NOMO-1 treated with DMSO at 0.1 percent for 48 hours (cell line): ENCODE results near the gene CRIP3.
"Not testable (repeated sequence)": the region's sequence is repeated elsewhere in the genome, so short reads cannot be mapped to it uniquely, and the experiment has no call there.

ENCODE experiments used
- DNase-seq: peaks from one replicate; lab custom pipeline; 2025; ENCODE audit not compliant: unreplicated experiment; lab: John Stamatoyannopoulos, UW

CRIP3 gene

GRCh38 chr6:43308101-43308989 is at the start of gene CRIP3:
Gene CRIP3, minus strand, starts transcription at chr6:43308826. Its CDS starts 34 bp downstream, at chr6:43308792.
- DNase-seq: no peak

- peak; percentile 8 for DNase-seq
These were observed 47.4 kb upstream of the CRIP3 start for GRCh38 chr6:43355862-43356590.

- not testable (repeated sequence) for DNase-seq
These were observed 43.3 kb upstream of the CRIP3 start for GRCh38 chr6:43351951-43352350.

GRCh38 chr6:43347444-43347843 is 38.8 kb upstream of the CRIP3 start:
- no peak for DNase-seq

GRCh38 chr6:43347021-43347420 is 38.4 kb upstream of the CRIP3 start:
- no peak for DNase-seq

GRCh38 chr6:43346243-43346642 is 37.6 kb upstream of the CRIP3 start:
- not testable (repeated sequence) for DNase-seq

GRCh38 chr6:43339168-43339567 is 30.5 kb upstream of the CRIP3 start:
- DNase-seq: no peak

GRCh38 chr6:43338243-43338642 is 29.6 kb upstream of the CRIP3 start:
- DNase-seq: peak; percentile 39

GRCh38 chr6:43336382-43336781 is 27.8 kb upstream of the CRIP3 start:
- no peak for DNase-seq

- no peak for DNase-seq
These were observed 26.8 kb upstream of the CRIP3 start for GRCh38 chr6:43335469-43335868.

- no peak for DNase-seq
These were observed 26.0 kb upstream of the CRIP3 start for GRCh38 chr6:43334466-43335095.

- DNase-seq: peak; percentile 88
These were observed 23.3 kb upstream of the CRIP3 start for GRCh38 chr6:43331891-43332290.

GRCh38 chr6:43331470-43331869 is 22.8 kb upstream of the CRIP3 start:
- no peak for DNase-seq

- DNase-seq: no peak
These were observed 19.9 kb upstream of the CRIP3 start for GRCh38 chr6:43328528-43328927.

- DNase-seq: peak; percentile 32
These were observed 17.2 kb upstream of the CRIP3 start for GRCh38 chr6:43325876-43326275.

GRCh38 chr6:43318011-43318410 is 9.4 kb upstream of the CRIP3 start:
- peak; percentile 64 for DNase-seq

GRCh38 chr6:43313813-43314212 is 5.2 kb upstream of the CRIP3 start:
- DNase-seq: no peak

- peak; percentile 82 for DNase-seq
These were observed 3.0 kb upstream of the CRIP3 start for GRCh38 chr6:43311666-43312065.

- DNase-seq: peak; percentile 83
These were observed 2.0 kb upstream of the CRIP3 start for GRCh38 chr6:43310624-43311023.

- no peak for DNase-seq
These were observed 1.5 kb upstream of the CRIP3 start for GRCh38 chr6:43310134-43310533.

- DNase-seq: no peak
These were observed 408 bp upstream of the CRIP3 start for GRCh38 chr6:43308990-43309477.
